GM12878 (cell line): ENCODE data around the gene NLE1. TPM values are rescaled to one million over a fixed set of nuclear protein-coding genes. Genes with fewer than 3 reads are reported as not detected.
A peak's percentile ranks its signal among the peaks of the same experiment; 100 is the strongest.

ENCODE experiments used
- ATAC-seq: fragments of 200-7000 bp; cut with Tn5 transposase; 3 replicates; pipeline ENCODE4 v1.9.1; 2020; ENCODE audit warnings: mild to moderate bottlenecking, moderate library complexity
- BruUV-seq: library from RNA; stranded (reverse); fragments of 400-500 nt; replicated peaks from 2 replicates; lab custom pipeline; 2021; lab: Mats Ljungman, UMichigan
- CTCF ChIA-PET: fragments of 300-600 bp; sonication (Branson Sonifier 250); formaldehyde crosslinking; extraction: SDS; loops from one replicate; lab custom pipeline; 2021; ENCODE audit warnings: inconsistent platforms; lab: Yijun Ruan, JAX
- POLR2A ChIA-PET: fragments of 350-600 bp; formaldehyde crosslinking; extraction: SDS; loops from one replicate; lab custom pipeline; 2021; ENCODE audit warnings: inconsistent platforms; lab: Charles Lee
- RAD21 ChIA-PET: fragments of 300-600 bp; sonication (Branson Sonifier 250); formaldehyde crosslinking; loops from one replicate; lab custom pipeline; 2023; ENCODE audit warnings: antibody characterized with exemption; ENCODE audit not compliant: unreplicated experiment; lab: Charles Lee
- SMC1A ChIA-PET: fragments of 300-600 bp; sonication (Branson Sonifier 250); formaldehyde crosslinking; loops from one replicate; lab custom pipeline; 2023; ENCODE audit not compliant: unreplicated experiment, uncharacterized antibody; lab: Charles Lee
- DNase-seq: peaks from one replicate; pipeline ENCODE4 v3.0.0-alpha.2; 2011; ENCODE audit warnings: low read depth, low spot score
- FAIRE-seq: peaks from 3 replicates; lab custom pipeline; 2011; peaks lifted over from hg19 to GRCh38; lab: Jason Lieb, UNC
- H2AFZ ChIP-seq: 2 replicates; pipeline ENCODE4 v1.6.0; 2011; ENCODE audit warnings: low read depth, low read length, control low read depth; ENCODE audit not compliant: control insufficient read depth
- H3K27ac ChIP-seq: 2 replicates; pipeline ENCODE4 v1.5.1; 2011; ENCODE audit warnings: control low read depth; ENCODE audit not compliant: control insufficient read depth, insufficient read depth
- H3K27me3 ChIP-seq, 2 experiments: replicated peaks in 1 of 2; 2 replicates each; pipeline versions ENCODE4 v1.6.0 to v1.6.1; 2011; ENCODE audit warnings: low read length in 1 of 2; ENCODE audit not compliant: control insufficient read depth in 2 of 2, insufficient read depth in 2 of 2
- H3K36me3 ChIP-seq, 2 experiments: 2 replicates each; pipeline ENCODE4 v1.5.1; 2011; ENCODE audit warnings: low read length in 1 of 2; ENCODE audit not compliant: control insufficient read depth in 2 of 2, insufficient read depth in 2 of 2
- H3K4me1 ChIP-seq: 2 replicates; pipeline ENCODE4 v1.6.1; 2011; ENCODE audit warnings: mild to moderate bottlenecking, low read length, moderate library complexity, mixed read lengths; ENCODE audit not compliant: control insufficient read depth, insufficient read depth
- H3K4me2 ChIP-seq: 2 replicates; pipeline ENCODE4 v1.6.0; 2011; ENCODE audit warnings: control low read depth; ENCODE audit not compliant: control insufficient read depth, insufficient read depth
- H3K4me3 ChIP-seq: fragments of 200-600 bp; sonication (generic); 2 replicates; pipeline ENCODE4 v1.5.1; 2016
- H3K79me2 ChIP-seq: 2 replicates; pipeline ENCODE4 v1.6.0; 2011; ENCODE audit warnings: low read length; ENCODE audit not compliant: control insufficient read depth, insufficient read depth
- H3K9ac ChIP-seq: 2 replicates; pipeline ENCODE4 v1.8.0; 2011; ENCODE audit warnings: low read length, control low read depth, mixed read lengths; ENCODE audit not compliant: control insufficient read depth, insufficient read depth
- H3K9me3 ChIP-seq: replicated peaks from 3 replicates; pipeline ENCODE4 v1.5.1; 2011; ENCODE audit warnings: mild to moderate bottlenecking, low read length; ENCODE audit not compliant: control insufficient read depth, insufficient read depth
- H4K20me1 ChIP-seq: 2 replicates; pipeline ENCODE4 v1.6.0; 2011; ENCODE audit not compliant: control insufficient read depth, insufficient read depth
- ATF7 ChIP-seq: fragments of 450-650 bp; IDR thresholded peaks from 2 replicates; pipeline ENCODE4 v1.6.1; 2016; ENCODE audit warnings: low read depth, mild to moderate bottlenecking
- BMI1 ChIP-seq: fragments of 450-650 bp; IDR thresholded peaks from 2 replicates; pipeline ENCODE4 v1.6.1; 2016; ENCODE audit warnings: mild to moderate bottlenecking, moderate library complexity, borderline replicate concordance
- GABPA ChIP-seq: IDR thresholded peaks from 2 replicates; pipeline ENCODE4 v1.6.1; 2014; ENCODE audit warnings: antibody characterized with exemption, low read depth, mild to moderate bottlenecking, inconsistent platforms
- JUND ChIP-seq: IDR thresholded peaks from 2 replicates; pipeline ENCODE4 v1.6.1; 2012; ENCODE audit warnings: low read depth, mild to moderate bottlenecking, low read length, improper control_type of control experiment, moderate library complexity
- RUNX3 ChIP-seq: IDR thresholded peaks from 2 replicates; pipeline ENCODE4 v1.6.1; 2012; ENCODE audit warnings: low read length, inconsistent platforms
- SMAD5 ChIP-seq: IDR thresholded peaks from 2 replicates; pipeline ENCODE4 v1.6.1; 2016; ENCODE audit warnings: antibody characterized with exemption, low read depth
- SUZ12 ChIP-seq: fragments of 200-600 bp; sonication (generic); IDR thresholded peaks from one replicate; pipeline ENCODE4 v1.6.1; 2018; ENCODE audit warnings: antibody characterized with exemption, mild to moderate bottlenecking; ENCODE audit not compliant: unreplicated experiment
- TBL1XR1 ChIP-seq: IDR thresholded peaks from 2 replicates; pipeline ENCODE4 v1.6.1; 2012; ENCODE audit warnings: low read depth, low read length, improper control_type of control experiment
- TCF12 ChIP-seq: IDR thresholded peaks from 2 replicates; pipeline ENCODE4 v1.6.1; 2011; ENCODE audit warnings: low read depth, mild to moderate bottlenecking, low read length
- WGBS: methylation state at CpG from one replicate; pipeline ENCODE4 v1.1.6; 2016; ENCODE audit warnings: low lambda C conversion rate; ENCODE audit not compliant: insufficient replicate concordance, insufficient coverage; ENCODE audit errors: missing lambda C conversion rate; 5-methylcytosine and 5-hydroxymethylcytosine counted together
- in situ Hi-C: fragments of 300-500 bp; cut with MboI; formaldehyde crosslinking; loops from 9 replicates; pipeline ENCODE4 v1.14.3; 2018; ENCODE audit warnings: mixed read lengths
- intact Hi-C: fragments of 100-400 bp; cut with micrococcal nuclease; formaldehyde crosslinking; loops from one replicate; pipeline ENCODE4 v1.14.2; 2022; ENCODE audit not compliant: unreplicated experiment
- polyA plus RNA-seq, 11 experiments: library from polyadenylated mRNA; depleted of rRNA in 4 of 11; unstranded in 6 of 11; stranded (reverse) in 5 of 11; fragments of >200 nt; fragmentation: Nextera tagmentation in 4 of 11; fragmentation: Illumina TruSeq in 1 of 11; extraction: Ambion mirVana in 4 of 11; extraction: Trizol in 1 of 11; gene quantifications; 1 replicate in 1 of 11; 2 replicates in 10 of 11; pipeline versions ENCODE4 v1.2.1 to v1.2.3, GENCODE V29; 2011 to 2016; ENCODE audit warnings: inconsistent platforms in 2 of 11, missing spikeins in 2 of 11, low read depth in 1 of 11
- total RNA-seq, 4 experiments: library from RNA; depleted of rRNA in 3 of 4; stranded (reverse); fragments of >200 nt in 3 of 4; fragmentation: Illumina TruSeq in 1 of 4; extraction: Trizol in 1 of 4; gene quantifications; 2 replicates each; pipeline versions ENCODE4 v1.2.1 to v1.2.3, GENCODE V29; 2013 to 2021
- TF ChIP-seq, protein P1 (sequence below): fragments of 450-650 bp; formaldehyde crosslinking; IDR thresholded peaks from 2 replicates; pipeline ENCODE4 v1.4.0; 2022; ENCODE audit warnings: mild to moderate bottlenecking, moderate library complexity
- TF ChIP-seq, protein P2 (sequence below): IDR thresholded peaks from 2 replicates; pipeline ENCODE4 v1.6.1; 2011; ENCODE audit warnings: mild to moderate bottlenecking, low read depth, low read length, moderate library complexity; ENCODE audit not compliant: insufficient replicate concordance
- TF ChIP-seq, protein P3 (sequence below): fragments of 450-650 bp; IDR thresholded peaks from 2 replicates; pipeline ENCODE4 v1.6.1; 2017; ENCODE audit warnings: antibody characterized with exemption, mild to moderate bottlenecking, moderate library complexity

NLE1 gene
- total and polyA plus RNA-seq, 10 of the 15 experiments (the other 5 are each of a cell fraction or from before 2014, with no cell fraction given) = 2.4 to 33.5 (median 17.6) TPM

DNA sequence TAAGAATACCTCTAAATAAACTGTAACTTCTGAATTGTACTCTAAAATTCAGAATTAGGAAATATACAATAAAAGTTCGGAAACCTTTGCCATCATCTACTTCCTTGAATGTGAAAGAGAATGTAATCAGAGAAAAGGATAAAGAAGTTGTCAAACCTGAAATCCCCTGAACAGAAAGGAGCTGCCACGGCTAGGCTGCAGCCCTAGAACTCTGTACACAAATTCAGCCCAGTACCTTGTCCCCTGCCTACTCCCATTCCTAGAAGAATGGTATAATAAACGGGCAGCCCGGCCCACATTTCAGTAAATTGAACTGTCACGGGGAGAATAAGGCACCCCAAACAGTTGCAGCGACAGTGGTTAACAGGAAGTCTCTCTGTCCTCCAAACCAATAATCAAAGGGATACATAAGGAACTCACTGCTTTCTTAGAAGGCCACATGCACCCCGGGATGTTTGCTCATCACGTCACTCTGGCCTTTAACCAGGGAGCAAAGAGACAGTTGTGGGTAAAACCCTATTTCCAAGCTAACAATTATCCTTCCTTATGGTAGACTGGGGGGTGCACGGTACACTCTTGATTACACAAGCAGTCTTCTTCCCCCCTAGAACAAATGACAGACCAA is 54.3 kb downstream of the NLE1 start:
- POLR2A ChIA-PET = interaction anchor here (0.7 to 5.0 kb wide), 7 partner anchors 8 to 460 kb away, joined by 3 to 115 read pairs (median 6); partner anchors contain the start of gene RFFL
- no TSS peak for BruUV-seq
- H3K4me3 ChIP-seq = peak overlapping the region; percentile 80
- H2AFZ ChIP-seq = peak overlapping the region; percentile 2
- H3K9me3 ChIP-seq = no peaks in the 10 kb centered on the region
- SMC1A ChIA-PET = interaction anchor here (1.0 to 14.7 kb wide), 7 partner anchors 8 to 69 kb away, joined by 3 to 534 read pairs (median 4); partner anchors contain the start of genes RAD51D and RFFL
- no peaks in the 10 kb centered on the region; a peak in 1 of 4 replicates for H3K36me3 ChIP-seq
- peak; percentile 12 for ATAC-seq
- under 1% methylated on average over 9 of the region's 9 CpGs for WGBS
- in situ Hi-C loops = no loop called here
- H3K4me1 ChIP-seq = peaks cover 17% of the 10 kb centered on the region
- H3K4me2 ChIP-seq = peak overlapping the region; percentile 73
- FAIRE-seq = peak; percentile 13
- H3K27ac ChIP-seq = peak overlapping the region; percentile 96
- no peaks in the 10 kb centered on the region for H3K27me3 ChIP-seq
- peaks cover 58% of the 10 kb centered on the region for H3K79me2 ChIP-seq
- no peaks in the 10 kb centered on the region for H4K20me1 ChIP-seq
- RAD21 ChIA-PET = interaction anchor here (1.1 to 17.8 kb wide), 9 partner anchors 8 to 448 kb away, joined by 3 to 452 read pairs (median 5); partner anchors contain the start of genes LIG3 and RFFL
- H3K9ac ChIP-seq = peak overlapping the region; percentile 95
- CTCF ChIA-PET = interaction anchor here (0.8 to 3.0 kb wide), 8 partner anchors 10 to 47 kb away, joined by 3 to 23 read pairs (median 6); partner anchors contain the start of gene RFFL
- intact Hi-C loops = loop anchor here (1.0 to 5.0 kb wide), 3 partner anchors 25 to 106 kb away; partner anchors contain the start of genes LIG3, RAD51D and RFFL
- DNase-seq = no peak
- TF ChIP-seq RUNX3 (peak; percentile 38), SUZ12 (no peak), GABPA (no peak), SMAD5 (peak; percentile 16), TCF12 (no peak), TBL1XR1 (no peak), ATF7 (peak; percentile 12; the same call in 1 of the 2 replicates), JUND (no peak), BMI1 (no peak)
- TF ChIP-seq, protein P1, sequence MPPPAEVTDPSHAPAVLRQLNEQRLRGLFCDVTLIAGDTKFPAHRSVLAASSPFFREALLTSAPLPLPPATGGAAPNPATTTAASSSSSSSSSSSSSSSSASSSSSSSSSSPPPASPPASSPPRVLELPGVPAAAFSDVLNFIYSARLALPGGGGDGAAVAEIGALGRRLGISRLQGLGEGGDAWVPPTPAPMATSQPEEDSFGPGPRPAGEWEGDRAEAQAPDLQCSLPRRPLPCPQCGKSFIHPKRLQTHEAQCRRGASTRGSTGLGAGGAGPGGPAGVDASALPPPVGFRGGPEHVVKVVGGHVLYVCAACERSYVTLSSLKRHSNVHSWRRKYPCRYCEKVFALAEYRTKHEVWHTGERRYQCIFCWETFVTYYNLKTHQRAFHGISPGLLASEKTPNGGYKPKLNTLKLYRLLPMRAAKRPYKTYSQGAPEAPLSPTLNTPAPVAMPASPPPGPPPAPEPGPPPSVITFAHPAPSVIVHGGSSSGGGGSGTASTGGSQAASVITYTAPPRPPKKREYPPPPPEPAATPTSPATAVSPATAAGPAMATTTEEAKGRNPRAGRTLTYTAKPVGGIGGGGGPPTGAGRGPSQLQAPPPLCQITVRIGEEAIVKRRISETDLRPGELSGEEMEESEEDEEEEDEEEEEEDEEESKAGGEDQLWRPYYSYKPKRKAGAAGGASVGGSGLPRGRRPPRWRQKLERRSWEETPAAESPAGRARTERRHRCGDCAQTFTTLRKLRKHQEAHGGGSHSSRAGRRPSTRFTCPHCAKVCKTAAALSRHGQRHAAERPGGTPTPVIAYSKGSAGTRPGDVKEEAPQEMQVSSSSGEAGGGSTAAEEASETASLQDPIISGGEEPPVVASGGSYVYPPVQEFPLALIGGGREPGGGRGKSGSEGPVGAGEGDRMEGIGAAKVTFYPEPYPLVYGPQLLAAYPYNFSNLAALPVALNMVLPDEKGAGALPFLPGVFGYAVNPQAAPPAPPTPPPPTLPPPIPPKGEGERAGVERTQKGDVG (CRISPR knock-in tag) = no peak
- TF ChIP-seq, protein P2, sequence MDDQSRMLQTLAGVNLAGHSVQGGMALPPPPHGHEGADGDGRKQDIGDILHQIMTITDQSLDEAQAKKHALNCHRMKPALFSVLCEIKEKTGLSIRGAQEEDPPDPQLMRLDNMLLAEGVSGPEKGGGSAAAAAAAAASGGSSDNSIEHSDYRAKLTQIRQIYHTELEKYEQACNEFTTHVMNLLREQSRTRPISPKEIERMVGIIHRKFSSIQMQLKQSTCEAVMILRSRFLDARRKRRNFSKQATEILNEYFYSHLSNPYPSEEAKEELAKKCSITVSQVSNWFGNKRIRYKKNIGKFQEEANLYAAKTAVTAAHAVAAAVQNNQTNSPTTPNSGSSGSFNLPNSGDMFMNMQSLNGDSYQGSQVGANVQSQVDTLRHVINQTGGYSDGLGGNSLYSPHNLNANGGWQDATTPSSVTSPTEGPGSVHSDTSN = no peak
- TF ChIP-seq, protein P3, sequence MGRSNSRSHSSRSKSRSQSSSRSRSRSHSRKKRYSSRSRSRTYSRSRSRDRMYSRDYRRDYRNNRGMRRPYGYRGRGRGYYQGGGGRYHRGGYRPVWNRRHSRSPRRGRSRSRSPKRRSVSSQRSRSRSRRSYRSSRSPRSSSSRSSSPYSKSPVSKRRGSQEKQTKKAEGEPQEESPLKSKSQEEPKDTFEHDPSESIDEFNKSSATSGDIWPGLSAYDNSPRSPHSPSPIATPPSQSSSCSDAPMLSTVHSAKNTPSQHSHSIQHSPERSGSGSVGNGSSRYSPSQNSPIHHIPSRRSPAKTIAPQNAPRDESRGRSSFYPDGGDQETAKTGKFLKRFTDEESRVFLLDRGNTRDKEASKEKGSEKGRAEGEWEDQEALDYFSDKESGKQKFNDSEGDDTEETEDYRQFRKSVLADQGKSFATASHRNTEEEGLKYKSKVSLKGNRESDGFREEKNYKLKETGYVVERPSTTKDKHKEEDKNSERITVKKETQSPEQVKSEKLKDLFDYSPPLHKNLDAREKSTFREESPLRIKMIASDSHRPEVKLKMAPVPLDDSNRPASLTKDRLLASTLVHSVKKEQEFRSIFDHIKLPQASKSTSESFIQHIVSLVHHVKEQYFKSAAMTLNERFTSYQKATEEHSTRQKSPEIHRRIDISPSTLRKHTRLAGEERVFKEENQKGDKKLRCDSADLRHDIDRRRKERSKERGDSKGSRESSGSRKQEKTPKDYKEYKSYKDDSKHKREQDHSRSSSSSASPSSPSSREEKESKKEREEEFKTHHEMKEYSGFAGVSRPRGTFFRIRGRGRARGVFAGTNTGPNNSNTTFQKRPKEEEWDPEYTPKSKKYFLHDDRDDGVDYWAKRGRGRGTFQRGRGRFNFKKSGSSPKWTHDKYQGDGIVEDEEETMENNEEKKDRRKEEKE = no peak
